Measurements from ENCODE around the gene HOXC5.

DNA sequence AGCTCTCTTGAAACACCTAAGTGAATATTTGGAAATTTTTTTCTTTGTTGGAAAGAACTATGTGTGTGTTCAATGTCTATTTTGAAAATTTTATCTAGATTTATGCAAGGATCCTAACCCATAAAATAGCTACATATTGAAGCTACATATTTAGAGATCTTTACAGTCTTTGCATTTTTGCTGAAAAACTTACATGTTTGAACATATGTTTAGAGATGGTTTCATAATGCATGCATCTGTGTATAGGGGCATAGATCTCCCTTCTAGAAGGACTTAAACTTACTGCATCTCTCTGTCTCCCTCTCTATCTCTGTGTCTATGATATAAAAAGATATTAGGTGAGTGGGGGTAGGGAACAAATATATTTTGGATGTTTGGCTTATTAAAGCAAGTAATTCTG lies 12.6 kb downstream of the HOXC5 start:
- TF ChIP-seq, protein P1, sequence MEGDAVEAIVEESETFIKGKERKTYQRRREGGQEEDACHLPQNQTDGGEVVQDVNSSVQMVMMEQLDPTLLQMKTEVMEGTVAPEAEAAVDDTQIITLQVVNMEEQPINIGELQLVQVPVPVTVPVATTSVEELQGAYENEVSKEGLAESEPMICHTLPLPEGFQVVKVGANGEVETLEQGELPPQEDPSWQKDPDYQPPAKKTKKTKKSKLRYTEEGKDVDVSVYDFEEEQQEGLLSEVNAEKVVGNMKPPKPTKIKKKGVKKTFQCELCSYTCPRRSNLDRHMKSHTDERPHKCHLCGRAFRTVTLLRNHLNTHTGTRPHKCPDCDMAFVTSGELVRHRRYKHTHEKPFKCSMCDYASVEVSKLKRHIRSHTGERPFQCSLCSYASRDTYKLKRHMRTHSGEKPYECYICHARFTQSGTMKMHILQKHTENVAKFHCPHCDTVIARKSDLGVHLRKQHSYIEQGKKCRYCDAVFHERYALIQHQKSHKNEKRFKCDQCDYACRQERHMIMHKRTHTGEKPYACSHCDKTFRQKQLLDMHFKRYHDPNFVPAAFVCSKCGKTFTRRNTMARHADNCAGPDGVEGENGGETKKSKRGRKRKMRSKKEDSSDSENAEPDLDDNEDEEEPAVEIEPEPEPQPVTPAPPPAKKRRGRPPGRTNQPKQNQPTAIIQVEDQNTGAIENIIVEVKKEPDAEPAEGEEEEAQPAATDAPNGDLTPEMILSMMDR (IDR thresholded peaks at IDR 0.05 in 4 of 5, conservative IDR thresholded peaks at IDR 0.05 in 1 of 5): no peak
- TF ChIP-seq POLR2A (IDR thresholded peaks at IDR 0.05): no peak
